CD4-positive, CD25-positive, alpha-beta regulatory T cell (primary cell): ENCODE results near the gene ASPM. TPM values are rescaled to one million over a fixed set of nuclear protein-coding genes. Genes with fewer than 3 reads are reported as not detected.

Experiments
- ATAC-seq, 2 donors: fragments of 150-1000 bp; cut with Tn5 transposase; one replicate each; pipeline ENCODE4 v1.10.0; 2021; ENCODE audit warnings: low read depth in 2 of 2, moderate number of reproducible peaks in 2 of 2, moderate library complexity in 1 of 2
- DNase-seq, 3 donors: peaks; one replicate each; pipeline versions ENCODE4 v3.0.0 to v3.0.0-alpha.2; 2012 to 2022; ENCODE audit warnings: mixed read lengths in 1 of 3
- H3K27ac ChIP-seq: one replicate; pipeline ENCODE4 v1.7.0; 2013; ENCODE audit warnings: mild to moderate bottlenecking, low read length; ENCODE audit not compliant: insufficient read depth, poor library complexity, severe bottlenecking
- H3K27me3 ChIP-seq: one replicate; pipeline ENCODE4 v1.7.0; 2013; ENCODE audit warnings: low read length; ENCODE audit not compliant: control insufficient read depth, insufficient read depth
- H3K36me3 ChIP-seq: one replicate; pipeline ENCODE4 v1.7.0; 2013; ENCODE audit warnings: mild to moderate bottlenecking, low read length, moderate library complexity; ENCODE audit not compliant: control insufficient read depth, insufficient read depth
- H3K4me1 ChIP-seq: 2 replicates; pipeline ENCODE4 v1.7.0; 2013; ENCODE audit warnings: mild to moderate bottlenecking, low read length; ENCODE audit not compliant: insufficient read depth, control insufficient read depth, poor library complexity, severe bottlenecking
- H3K4me3 ChIP-seq: one replicate; pipeline ENCODE4 v1.7.0; 2013; ENCODE audit warnings: low read depth, mild to moderate bottlenecking, low read length, moderate library complexity
- H3K9me3 ChIP-seq, 2 experiments: 1 replicate in 1 of 2; 2 replicates in 1 of 2; pipeline ENCODE4 v1.7.0; 2013; ENCODE audit warnings: low read length in 2 of 2, mild to moderate bottlenecking in 1 of 2, moderate library complexity in 1 of 2; ENCODE audit not compliant: control insufficient read depth in 2 of 2
- H3K27ac Mint-ChIP-seq, 3 donors: one replicate each; pipeline ENCODE4 v1.8.0; 2020 to 2022; ENCODE audit warnings: mild to moderate bottlenecking in 3 of 3, mixed read lengths in 3 of 3, moderate library complexity in 2 of 3
- H3K27me3 Mint-ChIP-seq: one replicate; pipeline ENCODE4 v1.8.0; 2022; ENCODE audit warnings: mild to moderate bottlenecking, mixed read lengths
- H3K36me3 Mint-ChIP-seq: one replicate; pipeline ENCODE4 v1.8.0; 2020; ENCODE audit warnings: mixed read lengths
- H3K4me1 Mint-ChIP-seq, 4 donors: one replicate each; pipeline ENCODE4 v1.8.0; 2020 to 2022; ENCODE audit warnings: mixed read lengths in 4 of 4, mild to moderate bottlenecking in 1 of 4
- H3K4me3 Mint-ChIP-seq, 4 donors: one replicate each; pipeline ENCODE4 v1.8.0; 2020 to 2022; ENCODE audit warnings: mild to moderate bottlenecking in 4 of 4, mixed read lengths in 4 of 4, moderate library complexity in 3 of 4
- H3K9me3 Mint-ChIP-seq, 7 donors: one replicate each; pipeline ENCODE4 v1.8.0; 2020 to 2022; ENCODE audit warnings: mixed read lengths in 7 of 7, mild to moderate bottlenecking in 3 of 7, moderate library complexity in 2 of 7
- polyA plus RNA-seq, 4 donors: library from polyadenylated mRNA; unstranded; fragments of 300-500 nt; fragmentation: Illumina TruSeq; gene quantifications; one replicate each; pipeline ENCODE4 v1.2.3, GENCODE V29; 2021
- total RNA-seq: library from RNA; stranded (reverse); gene quantifications from one replicate; pipeline ENCODE4 v1.2.3, GENCODE V29; 2022

The ASPM gene
- total and polyA plus RNA-seq, 5 donors from 2014 or later = 0.37 to 3.2 (median 0.62) TPM

- no peaks in the 10 kb centered on the region for H3K36me3 Mint-ChIP-seq
- peak overlapping the region; percentile 63 for H3K4me3 ChIP-seq
- no peaks in the 10 kb centered on the region for H3K27me3 ChIP-seq
- H3K4me3 Mint-ChIP-seq = peak overlapping the region in 3 of 4 donors; percentile 14 to 79 (median 55)
- H3K4me1 ChIP-seq = peaks cover 39% of the 10 kb centered on the region
- peak overlapping the region in 2 of 3 donors; percentile 7 to 22 for H3K27ac Mint-ChIP-seq
- DNase-seq = no peak
- H3K27me3 Mint-ChIP-seq = no peaks in the 10 kb centered on the region
- H3K9me3 ChIP-seq = no peaks in the 10 kb centered on the region
- H3K27ac ChIP-seq = no peak overlapping the region
- no peaks in the 10 kb centered on the region for H3K36me3 ChIP-seq
- ATAC-seq = no peak
- peaks cover 20 to 76% (median 56%) of the 10 kb centered on the region in 4 donors for H3K4me1 Mint-ChIP-seq
- H3K9me3 Mint-ChIP-seq = no peaks in the 10 kb centered on the region
Measured at GRCh38 chr1:197140121-197140520, 6.3 kb downstream of the ASPM start.

GRCh38 chr1:197139169-197139568, 7.3 kb downstream of the ASPM start:
- peak overlapping the region in 1 of 3 donors; percentile 56 for H3K27ac Mint-ChIP-seq
- H3K9me3 ChIP-seq = no peaks in the 10 kb centered on the region
- H3K4me3 ChIP-seq = peak overlapping the region; percentile 63
- DNase-seq (no peak), ATAC-seq (no peak)
- H3K4me1 ChIP-seq = peaks cover 39% of the 10 kb centered on the region
- peak overlapping the region in 1 of 4 donors; percentile 65 for H3K4me3 Mint-ChIP-seq
- H3K36me3 Mint-ChIP-seq = no peaks in the 10 kb centered on the region
- H3K36me3 ChIP-seq = no peaks in the 10 kb centered on the region
- no peaks in the 10 kb centered on the region for H3K9me3 Mint-ChIP-seq
- peak overlapping the region; percentile 15 for H3K27ac ChIP-seq
- H3K27me3 Mint-ChIP-seq = no peaks in the 10 kb centered on the region
- H3K27me3 ChIP-seq = no peaks in the 10 kb centered on the region
- H3K4me1 Mint-ChIP-seq = peaks cover 18 to 73% (median 54%) of the 10 kb centered on the region in 4 donors

- peak overlapping the region in 1 of 3 donors; percentile 23 for H3K27ac Mint-ChIP-seq
- H3K4me1 ChIP-seq = peaks cover 33% of the 10 kb centered on the region
- H3K36me3 Mint-ChIP-seq = no peaks in the 10 kb centered on the region
Measured at GRCh38 chr1:197137322-197137721, 9.1 kb downstream of the ASPM start.

GRCh38 chr1:197130677-197131304, 15.7 kb downstream of the ASPM start:
- Histone ChIP-seq H3K4me3 (no peak overlapping the region), H3K36me3 (no peaks in the 10 kb centered on the region), H3K9me3 (no peaks in the 10 kb centered on the region), H3K27ac (no peak overlapping the region), H3K4me1 (peaks cover 6% of the 10 kb centered on the region), H3K27me3 (no peaks in the 10 kb centered on the region)
- Mint-ChIP-seq H3K9me3 (peaks cover 0 to 2% (median 0%) of the 10 kb centered on the region in 7 donors), H3K27ac (no peak overlapping the region), H3K36me3 (no peaks in the 10 kb centered on the region), H3K4me1 (peaks cover 0 to 29% (median 6%) of the 10 kb centered on the region in 4 donors), H3K27me3 (no peaks in the 10 kb centered on the region), H3K4me3 (no peak overlapping the region)
- no peak for DNase-seq
- no peak for ATAC-seq

More at GRCh38 chr1:197137322-197137721, 9.1 kb downstream of the ASPM start:
- Histone ChIP-seq H3K27ac (peak overlapping the region; percentile 8), H3K4me3 (no peak overlapping the region), H3K36me3 (no peaks in the 10 kb centered on the region), H3K27me3 (no peaks in the 10 kb centered on the region), H3K9me3 (no peaks in the 10 kb centered on the region)
- H3K9me3 Mint-ChIP-seq = no peaks in the 10 kb centered on the region
- no peak overlapping the region for H3K4me3 Mint-ChIP-seq
- DNase-seq = no peak
- H3K27me3 Mint-ChIP-seq = no peaks in the 10 kb centered on the region
- no peak for ATAC-seq
- H3K4me1 Mint-ChIP-seq = peaks cover 13 to 60% (median 42%) of the 10 kb centered on the region in 4 donors

- H3K27ac Mint-ChIP-seq = peak overlapping the region in 1 of 3 donors; percentile 78
- H3K36me3 ChIP-seq = no peaks in the 10 kb centered on the region
Measured at GRCh38 chr1:197129698-197130097, 16.8 kb downstream of the ASPM start.

GRCh38 chr1:197127246-197127912, 19.1 kb downstream of the ASPM start:
- H3K27ac Mint-ChIP-seq = no peak overlapping the region
- peaks cover 0 to 2% (median 0%) of the 10 kb centered on the region in 7 donors for H3K9me3 Mint-ChIP-seq

More at GRCh38 chr1:197129698-197130097, 16.8 kb downstream of the ASPM start:
- peaks cover 3% of the 10 kb centered on the region for H3K4me1 ChIP-seq
- no peaks in the 10 kb centered on the region for H3K36me3 Mint-ChIP-seq
- DNase-seq (no peak), ATAC-seq (no peak)
- peaks cover 0 to 2% (median 0%) of the 10 kb centered on the region in 7 donors for H3K9me3 Mint-ChIP-seq
- H3K27ac ChIP-seq = no peak overlapping the region
- peaks cover 0 to 25% (median 4%) of the 10 kb centered on the region in 4 donors for H3K4me1 Mint-ChIP-seq
- no peaks in the 10 kb centered on the region for H3K27me3 Mint-ChIP-seq
- H3K9me3 ChIP-seq = no peaks in the 10 kb centered on the region
- no peak overlapping the region for H3K4me3 ChIP-seq
- H3K27me3 ChIP-seq = no peaks in the 10 kb centered on the region
- H3K4me3 Mint-ChIP-seq = peak overlapping the region in 1 of 4 donors; percentile 4

GRCh38 chr1:197126691-197127090, 19.8 kb downstream of the ASPM start:
- Histone ChIP-seq H3K9me3 (no peaks in the 10 kb centered on the region), H3K4me3 (no peak overlapping the region), H3K27me3 (no peaks in the 10 kb centered on the region), H3K36me3 (no peaks in the 10 kb centered on the region), H3K4me1 (peaks cover 6% of the 10 kb centered on the region), H3K27ac (no peak overlapping the region)
- H3K9me3 Mint-ChIP-seq = peaks cover 0 to 2% (median 0%) of the 10 kb centered on the region in 7 donors
- ATAC-seq (no peak), DNase-seq (no peak)
- no peaks in the 10 kb centered on the region for H3K36me3 Mint-ChIP-seq
- no peak overlapping the region for H3K27ac Mint-ChIP-seq
- H3K27me3 Mint-ChIP-seq = no peaks in the 10 kb centered on the region
- peaks cover 0 to 39% (median 5%) of the 10 kb centered on the region in 4 donors for H3K4me1 Mint-ChIP-seq
- H3K4me3 Mint-ChIP-seq = no peak overlapping the region

More at GRCh38 chr1:197127246-197127912, 19.1 kb downstream of the ASPM start:
- Mint-ChIP-seq H3K4me3 (no peak overlapping the region), H3K27me3 (no peaks in the 10 kb centered on the region), H3K36me3 (no peaks in the 10 kb centered on the region), H3K4me1 (peaks cover 0 to 32% (median 5%) of the 10 kb centered on the region in 4 donors)
- no peaks in the 10 kb centered on the region for H3K9me3 ChIP-seq
- no peak overlapping the region for H3K4me3 ChIP-seq
- H3K4me1 ChIP-seq = peaks cover 6% of the 10 kb centered on the region
- H3K27me3 ChIP-seq = no peaks in the 10 kb centered on the region
- no peak overlapping the region for H3K27ac ChIP-seq
- ATAC-seq (no peak), DNase-seq (no peak)
- H3K36me3 ChIP-seq = no peaks in the 10 kb centered on the region
